ENCODE measurements around the gene EPSTI1.

EPSTI1 gene

DNA sequence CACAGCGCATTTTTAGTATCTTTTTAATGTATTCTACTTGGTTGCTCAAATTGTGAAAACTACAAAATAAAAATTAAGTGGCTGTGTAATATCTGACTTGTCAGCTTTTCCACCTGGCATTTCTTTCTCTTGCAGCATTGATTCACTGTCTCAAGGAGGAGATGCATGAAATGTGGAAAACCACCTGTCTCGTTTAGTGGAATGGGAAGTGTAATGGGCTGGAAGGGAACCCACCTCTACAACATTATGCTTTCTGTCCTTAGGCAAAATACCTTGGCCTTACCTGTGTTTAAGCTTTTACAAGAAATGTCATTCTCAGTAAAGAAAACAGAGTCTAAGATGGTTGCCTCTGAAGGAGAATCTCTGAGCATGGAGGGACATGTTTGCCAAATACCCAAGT, 142.8 kb downstream of the EPSTI1 start:
- DNase-seq (ENCODE audit: low spot score) = no peak

DNA sequence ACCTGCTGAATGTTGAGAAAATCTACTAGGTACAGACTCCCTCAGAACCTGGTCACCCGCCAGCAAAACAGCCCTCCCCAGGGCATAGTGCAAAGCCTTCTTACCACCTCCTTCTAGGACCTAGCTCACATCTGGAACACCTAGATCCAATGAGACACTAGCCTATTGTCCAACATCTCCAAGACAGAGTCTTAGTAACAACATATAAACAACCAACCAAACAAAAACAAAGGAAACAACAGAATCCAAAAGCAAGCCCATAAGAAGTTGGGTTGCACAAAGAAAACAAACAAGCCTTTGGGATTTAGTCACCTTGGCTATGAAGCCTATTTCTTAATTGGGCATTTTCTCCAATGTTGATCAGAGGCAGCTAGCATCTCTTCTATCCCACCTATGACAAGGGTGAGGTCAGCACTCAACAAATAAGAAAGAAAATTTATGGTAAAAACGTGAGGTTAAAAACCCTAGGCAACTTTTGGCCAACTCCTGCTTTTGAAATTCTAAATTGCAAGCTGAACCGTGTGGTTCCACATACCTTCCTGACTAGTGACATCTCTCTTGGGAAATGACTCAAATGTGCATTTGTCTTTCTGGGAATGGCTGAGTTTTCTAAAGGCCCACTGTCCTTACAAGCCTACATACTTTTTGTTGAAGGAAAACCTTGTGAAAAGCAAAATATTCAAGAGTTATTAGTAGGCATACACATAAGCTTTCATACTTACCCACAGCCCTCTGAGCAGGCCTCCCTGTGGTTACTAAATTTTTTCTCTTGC, 144.0 kb downstream of the EPSTI1 start:
- no peak for DNase-seq (ENCODE audit: low spot score)

DNA sequence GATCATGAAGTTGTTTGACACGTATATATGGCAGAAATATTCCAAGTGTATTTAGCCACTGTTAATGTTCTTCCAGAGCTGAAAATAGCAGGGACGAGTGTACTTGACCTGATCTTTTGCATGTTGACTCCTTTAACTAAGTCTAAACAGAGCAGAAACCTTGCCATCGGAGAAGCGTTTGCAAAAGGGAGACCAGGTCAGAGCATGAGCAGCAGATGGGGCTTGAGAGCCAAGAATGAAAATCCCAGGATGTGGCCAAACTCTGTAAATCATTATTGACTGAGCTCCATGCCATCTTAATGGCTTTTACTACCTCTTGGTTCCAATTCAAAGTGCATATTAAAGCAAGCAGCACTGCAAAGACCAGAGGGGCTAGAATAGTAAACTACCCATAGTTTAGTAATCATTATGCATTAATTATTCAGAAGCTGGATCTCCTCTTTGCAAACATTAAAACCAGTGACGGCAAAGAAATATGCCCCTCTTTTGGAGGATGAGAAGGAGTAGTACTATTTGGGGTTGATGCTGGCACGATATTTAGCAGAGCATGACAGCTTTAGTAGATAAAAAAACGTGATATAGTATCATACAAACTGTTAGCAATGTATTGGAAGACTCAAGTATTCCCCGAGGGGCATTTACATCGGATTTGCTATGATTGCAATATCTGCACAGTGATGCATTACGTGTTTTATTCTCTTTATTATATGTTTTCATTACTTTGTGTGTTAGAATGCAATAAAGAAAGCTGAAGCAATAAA, 154.9 kb downstream of the EPSTI1 start:
- no peak for DNase-seq (ENCODE audit: low spot score)

Measured in hepatic stellate cell (primary cell).